Parathyroid adenoma (tissue), 2 donors: ENCODE results near the gene THEMIS.

Source experiments
- H2AFZ ChIP-seq: fragments of 300-600 bp; sonication (generic); one replicate; pipeline ENCODE4 v1.7.0; 2017; ENCODE audit warnings: antibody characterized with exemption, mild to moderate bottlenecking
- H3K27ac ChIP-seq: fragments of 300-600 bp; sonication (generic); one replicate; pipeline ENCODE4 v1.7.0; 2017
- H3K27me3 ChIP-seq: fragments of 300-600 bp; sonication (generic); one replicate; pipeline ENCODE4 v1.7.0; 2017; ENCODE audit warnings: low read length; ENCODE audit not compliant: control insufficient read depth, insufficient read depth
- H3K36me3 ChIP-seq: fragments of 300-600 bp; sonication (generic); one replicate; pipeline ENCODE4 v1.7.0; 2017; ENCODE audit warnings: low read length; ENCODE audit not compliant: control insufficient read depth, insufficient read depth
- H3K4me1 ChIP-seq: fragments of 300-600 bp; sonication (generic); one replicate; pipeline ENCODE4 v1.7.0; 2017; ENCODE audit warnings: control low read depth
- H3K4me2 ChIP-seq: fragments of 300-600 bp; sonication (generic); one replicate; pipeline ENCODE4 v1.7.0; 2017; ENCODE audit warnings: low read length
- H3K4me3 ChIP-seq: fragments of 300-600 bp; sonication (generic); one replicate; pipeline ENCODE4 v1.7.0; 2017; ENCODE audit warnings: low read depth, low read length
- H3K79me2 ChIP-seq: fragments of 300-600 bp; sonication (generic); one replicate; pipeline ENCODE4 v1.7.0; 2017; ENCODE audit warnings: control low read depth
- H3K9ac ChIP-seq: fragments of 300-600 bp; sonication (generic); one replicate; pipeline ENCODE4 v1.7.0; 2017; ENCODE audit warnings: mild to moderate bottlenecking
- H3K9me3 ChIP-seq: fragments of 300-600 bp; sonication (generic); one replicate; pipeline ENCODE4 v1.7.0; 2017; ENCODE audit warnings: low read length; ENCODE audit not compliant: control insufficient read depth
- CTCF ChIP-seq: fragments of 300-600 bp; sonication (generic); IDR thresholded peaks from one replicate; pipeline ENCODE4 v1.7.0; 2017; ENCODE audit warnings: antibody characterized with exemption, mild to moderate bottlenecking
- donor health status: primary hyperparathyroidism.

THEMIS gene

DNA sequence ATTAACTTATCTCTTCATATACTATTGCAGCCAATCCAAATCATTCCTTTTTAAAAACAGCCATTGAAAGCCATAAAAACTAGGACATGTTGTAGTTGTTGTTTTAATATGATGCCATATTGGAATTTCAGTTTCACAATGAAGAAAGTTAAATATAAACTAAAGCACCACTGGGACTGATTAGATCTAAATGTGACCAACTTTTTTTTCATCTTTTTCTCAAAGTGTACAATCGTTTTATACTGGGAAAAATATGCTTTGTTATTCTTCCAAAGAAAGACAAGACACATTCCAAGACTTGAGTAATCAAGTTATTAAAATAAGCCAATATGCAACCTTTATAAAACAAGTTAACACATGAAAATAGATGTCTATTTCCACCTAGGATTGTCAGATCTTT, 68.5 kb downstream of the THEMIS start:
- no peaks in the 10 kb centered on the region for H3K36me3 ChIP-seq

DNA sequence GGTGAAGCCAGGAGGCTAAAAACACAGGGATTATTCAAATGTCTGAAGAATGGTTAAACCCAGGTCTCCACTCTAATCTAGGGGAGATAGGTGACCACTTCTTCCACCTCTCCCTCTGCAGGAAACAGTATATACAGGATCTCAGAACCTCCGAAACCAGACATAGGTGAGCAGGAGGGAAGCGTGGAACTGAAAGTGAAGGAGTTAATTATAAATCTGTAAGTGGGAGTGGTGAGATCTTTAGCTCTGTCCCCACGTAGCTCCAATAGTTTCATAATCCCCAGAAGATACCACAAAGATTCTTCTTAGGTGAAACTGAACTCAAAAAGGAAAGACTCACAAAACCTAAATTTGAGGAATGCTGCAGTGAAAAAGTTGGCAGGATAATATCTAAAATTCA, 76.8 kb downstream of the THEMIS start:
- Histone ChIP-seq H2AFZ (no peak overlapping the region), H3K36me3 (no peaks in the 10 kb centered on the region), H3K4me2 (no peak overlapping the region)

More for the DNA sequence above, 68.5 kb downstream of the THEMIS start:
- H2AFZ ChIP-seq = no peak overlapping the region
- TF ChIP-seq CTCF = no peak
- no peak overlapping the region for H3K27ac ChIP-seq
- H3K4me3 ChIP-seq = no peak overlapping the region
- no peaks in the 10 kb centered on the region for H3K9me3 ChIP-seq
- no peaks in the 10 kb centered on the region for H3K79me2 ChIP-seq
- no peaks in the 10 kb centered on the region for H3K27me3 ChIP-seq
- H3K4me2 ChIP-seq = no peak overlapping the region
- no peak overlapping the region for H3K9ac ChIP-seq
- H3K4me1 ChIP-seq = no peaks in the 10 kb centered on the region

DNA sequence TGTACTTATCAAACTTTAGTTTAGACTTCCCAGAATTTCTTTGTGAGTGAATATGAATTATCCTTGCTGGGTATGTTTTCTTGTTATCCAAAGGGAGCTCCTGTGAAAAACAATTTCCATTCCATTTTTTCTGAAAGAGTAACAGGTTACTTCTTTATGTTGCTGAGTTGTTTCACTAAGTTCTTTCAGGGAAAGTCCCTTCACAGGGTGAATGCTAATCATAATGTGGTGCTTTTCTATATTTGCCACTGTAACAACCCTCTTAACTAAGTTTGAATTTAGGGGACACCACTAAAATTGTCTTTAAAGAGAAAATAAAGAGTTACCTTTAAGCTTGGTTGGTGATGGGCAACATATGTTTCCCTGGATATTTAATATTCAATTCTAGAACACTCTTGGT, 79.4 kb downstream of the THEMIS start:
- H3K27ac ChIP-seq = no peak overlapping the region
- H3K9me3 ChIP-seq = no peaks in the 10 kb centered on the region
- H3K79me2 ChIP-seq = no peaks in the 10 kb centered on the region
- no peaks in the 10 kb centered on the region for H3K36me3 ChIP-seq
- no peaks in the 10 kb centered on the region for H3K4me1 ChIP-seq
- no peak overlapping the region for H3K4me3 ChIP-seq
- H3K27me3 ChIP-seq = no peaks in the 10 kb centered on the region
- H3K9ac ChIP-seq = no peak overlapping the region
- TF ChIP-seq CTCF = no peak
- no peak overlapping the region for H3K4me2 ChIP-seq
- H2AFZ ChIP-seq = no peak overlapping the region

More for the DNA sequence above, 76.8 kb downstream of the THEMIS start:
- Histone ChIP-seq H3K4me1 (no peaks in the 10 kb centered on the region), H3K79me2 (no peaks in the 10 kb centered on the region), H3K4me3 (no peak overlapping the region), H3K27ac (no peak overlapping the region), H3K9me3 (no peaks in the 10 kb centered on the region), H3K27me3 (no peaks in the 10 kb centered on the region), H3K9ac (no peak overlapping the region)
- no peak for TF ChIP-seq CTCF

- Histone ChIP-seq H3K27me3 (no peaks in the 10 kb centered on the region), H3K27ac (no peak overlapping the region), H3K9ac (no peak overlapping the region), H3K9me3 (no peaks in the 10 kb centered on the region), H3K79me2 (no peaks in the 10 kb centered on the region), H3K36me3 (no peaks in the 10 kb centered on the region), H3K4me3 (no peak overlapping the region), H3K4me1 (no peaks in the 10 kb centered on the region), H3K4me2 (no peak overlapping the region), H2AFZ (no peak overlapping the region)
- no peak for TF ChIP-seq CTCF
These were observed 82.7 kb downstream of the THEMIS start for GRCh38 chr6:127818149-127818548.

GRCh38 chr6:127816643-127817042, 84.2 kb downstream of the THEMIS start:
- no peaks in the 10 kb centered on the region for H3K27me3 ChIP-seq
- H3K4me2 ChIP-seq = no peak overlapping the region
- no peak for TF ChIP-seq CTCF
- H3K9me3 ChIP-seq = no peaks in the 10 kb centered on the region
- H3K27ac ChIP-seq = no peak overlapping the region
- H3K4me1 ChIP-seq = no peaks in the 10 kb centered on the region
- H2AFZ ChIP-seq = no peak overlapping the region
- H3K36me3 ChIP-seq = no peaks in the 10 kb centered on the region
- no peak overlapping the region for H3K9ac ChIP-seq
- no peak overlapping the region for H3K4me3 ChIP-seq
- no peaks in the 10 kb centered on the region for H3K79me2 ChIP-seq
